K562 (cell line): Measurements from ENCODE around the gene TTC33. TPM values are rescaled to one million over a fixed set of nuclear protein-coding genes. Genes with fewer than 3 reads are reported as not detected.
A peak's percentile ranks its signal among the peaks of the same experiment; 100 is the strongest.

Experiments
- CLOCK ChIP-seq: fragments of 250-450 bp; sonication (Bioruptor Pico); IDR thresholded peaks from 2 replicates; pipeline ENCODE4 v1.4.0; 2020; ENCODE audit warnings: mild to moderate bottlenecking, moderate library complexity, borderline replicate concordance
- GTF2E2 ChIP-seq: fragments of 200-800 bp; sonication (Bioruptor generic); IDR thresholded peaks from 2 replicates; pipeline ENCODE4 v1.6.1; 2016; ENCODE audit warnings: missing genetic modification characterization, missing compliant biosample characterization
- MITF ChIP-seq: IDR thresholded peaks from 2 replicates; pipeline ENCODE4 v1.6.1; 2014; ENCODE audit warnings: antibody characterized with exemption
- TEAD4 ChIP-seq, 2 experiments: sonication (generic) in 1 of 2; formaldehyde crosslinking in 1 of 2; IDR thresholded peaks; 2 replicates each; pipeline versions ENCODE4 v1.6.1 to v1.8.0; 2012 to 2022; ENCODE audit warnings: borderline replicate concordance in 1 of 2, inconsistent platforms in 1 of 2, low read length in 1 of 2, mild to moderate bottlenecking in 1 of 2, missing genetic modification reagents in 1 of 2
- TSC22D4 ChIP-seq: fragments of 450-650 bp; IDR thresholded peaks from 2 replicates; pipeline ENCODE4 v1.6.1; 2016; ENCODE audit warnings: missing genetic modification characterization, missing biosample characterization, control low read depth
- ZBTB26 ChIP-seq: fragments of 450-650 bp; formaldehyde crosslinking; IDR thresholded peaks from 2 replicates; pipeline ENCODE4 v1.4.0; 2022; ENCODE audit warnings: missing genetic modification characterization
- ZNF280B ChIP-seq: fragments of 250-450 bp; sonication (Bioruptor Pico); IDR thresholded peaks from 2 replicates; pipeline ENCODE4 v1.5.1; 2021; ENCODE audit warnings: mild to moderate bottlenecking
- ZNF41 ChIP-seq: fragments of 250-450 bp; sonication (Bioruptor Pico); conservative IDR thresholded peaks from 2 replicates; pipeline ENCODE4 v1.4.0; 2020; ENCODE audit warnings: mild to moderate bottlenecking
- polyA plus RNA-seq, 8 experiments: library from polyadenylated mRNA; depleted of rRNA in 4 of 8; stranded (reverse) in 5 of 8; unstranded in 3 of 8; fragments of >200 nt; fragmentation: Nextera tagmentation in 2 of 8; fragmentation: Illumina TruSeq in 1 of 8; extraction: Ambion mirVana in 2 of 8; extraction: Trizol in 1 of 8; gene quantifications; 2 replicates each; pipeline versions ENCODE4 v1.2.1 to v1.2.3, GENCODE V29; 2011 to 2014; ENCODE audit warnings: inconsistent platforms in 1 of 8, missing spikeins in 1 of 8
- total RNA-seq, 7 experiments: library from RNA; depleted of rRNA in 6 of 7; stranded (reverse); fragments of >200 nt in 6 of 7; fragmentation: Illumina TruSeq in 2 of 7; extraction: Trizol in 2 of 7; gene quantifications; 2 replicates each; pipeline versions ENCODE4 v1.2.1 to v1.2.3, GENCODE V29; 2011 to 2021; ENCODE audit warnings: low replicate concordance in 1 of 7

TTC33 gene
- total and polyA plus RNA-seq, 9 of the 15 experiments (the other 6 are each of a cell fraction or from before 2014, with no cell fraction given), result 11.5 to 24.9 (median 21.1) TPM

- TF ChIP-seq CLOCK (CRISPR knock-in tag) (no peak), ZNF280B (no peak), GTF2E2 (no peak), TEAD4 (IDR thresholded peaks at IDR 0.05; ENCODE audit: low read length) (peak; percentile 93), TEAD4 (CRISPR knock-in tag; IDR thresholded peaks at IDR 0.05; ENCODE audit: borderline replicate concordance) (no peak), ZNF41 (CRISPR knock-in tag) (no peak), TSC22D4 (no peak), MITF (no peak), ZBTB26 (CRISPR knock-in tag) (no peak)
Measured at GRCh38 chr5:40801771-40802562, 46.2 kb upstream of the TTC33 start (continued).
